ENCODE results near the gene B3GNT9.
"Not testable (repeated sequence)": the region's sequence is repeated elsewhere in the genome, so short reads cannot be mapped to it uniquely, and the experiment has no call there.

The B3GNT9 gene

DNA sequence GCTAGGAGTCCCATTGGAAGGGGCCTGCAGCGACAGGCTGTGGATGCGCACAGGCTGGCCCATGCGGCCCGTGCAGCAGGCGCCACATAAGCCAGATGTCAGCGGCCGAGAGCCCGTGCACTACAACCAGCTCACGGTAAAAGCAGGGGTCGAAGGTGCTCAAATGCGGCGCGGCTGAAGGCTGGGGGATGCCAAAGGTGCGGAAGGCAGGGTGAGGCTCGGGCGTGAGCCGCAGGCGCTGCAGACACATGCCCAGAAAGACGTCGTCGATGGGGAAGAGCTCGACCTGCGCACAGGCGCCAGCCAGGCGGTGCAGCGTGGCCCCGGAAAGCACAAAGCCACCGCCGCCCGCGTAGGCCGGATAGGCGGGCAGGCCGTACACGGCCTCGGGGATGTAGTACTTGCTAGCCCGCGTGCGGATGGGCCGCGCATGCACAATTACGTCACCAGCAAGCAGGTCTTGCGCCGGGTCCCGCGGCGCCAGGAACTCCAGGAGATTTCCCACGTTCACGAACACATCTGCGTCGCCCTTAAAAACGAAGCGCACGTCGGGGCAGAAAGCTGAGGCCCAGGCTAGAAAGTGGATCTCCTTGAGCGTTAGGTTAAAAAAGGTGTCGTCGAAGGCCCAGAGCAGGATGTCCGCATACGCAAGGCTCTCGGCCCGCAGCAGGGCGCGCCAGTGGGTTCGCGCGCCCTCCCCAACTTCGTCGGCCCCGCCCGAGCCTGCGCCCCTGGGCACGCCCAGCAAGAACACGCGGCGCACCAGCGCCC is 1.3 kb downstream of the B3GNT9 start:
- DNase-seq, result no peak

DNA sequence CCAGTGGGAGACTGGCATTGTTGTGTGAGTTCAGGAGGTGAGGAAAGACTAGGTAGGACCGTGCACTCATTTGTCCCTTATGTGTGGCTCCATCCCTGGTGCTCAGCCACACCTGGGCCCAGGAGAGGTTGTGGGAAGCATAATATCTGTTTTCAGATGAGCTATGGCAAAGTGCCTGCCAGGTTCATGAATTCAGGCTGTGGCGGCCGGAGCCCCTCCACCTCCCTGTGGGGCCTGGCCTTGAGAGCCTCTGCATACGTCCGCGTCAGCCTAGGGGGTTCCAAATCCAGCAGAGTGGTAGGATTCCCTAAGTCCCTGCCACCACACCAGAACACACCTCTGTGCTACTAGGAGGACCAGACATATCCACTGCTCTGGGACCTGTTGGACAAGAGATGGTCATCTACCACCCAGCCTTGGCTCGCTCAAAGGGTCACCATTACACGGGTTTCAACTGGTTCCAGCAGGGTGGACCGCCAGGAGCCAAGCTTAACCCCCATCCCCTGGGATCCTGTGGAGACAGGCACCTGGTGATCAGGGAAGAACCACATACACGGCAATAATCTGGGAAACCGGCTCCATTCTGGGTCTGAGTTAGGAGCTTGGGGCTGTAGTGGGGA is 2.0 kb downstream of the B3GNT9 start:
- no peak for DNase-seq

DNA sequence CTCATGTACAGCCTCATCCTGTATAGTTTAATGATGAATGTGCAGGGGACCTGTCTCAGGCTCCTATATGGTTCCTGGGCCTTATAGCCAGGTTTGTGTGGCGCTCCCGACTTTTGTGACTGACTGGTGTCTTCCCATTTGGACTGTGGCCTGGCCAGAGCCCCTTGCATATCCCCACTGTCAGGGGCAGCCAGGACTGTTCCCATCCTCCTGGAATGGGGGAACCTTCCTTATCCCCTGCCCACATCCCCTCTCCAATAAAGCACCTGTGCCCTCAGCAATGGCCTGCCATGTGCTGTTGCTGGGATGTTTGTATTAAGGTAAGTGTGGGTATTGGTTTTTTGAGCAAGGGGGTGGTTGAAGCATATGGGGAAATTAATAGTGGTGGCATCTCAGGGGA is 2.6 kb downstream of the B3GNT9 start:
- no peak for DNase-seq

DNA sequence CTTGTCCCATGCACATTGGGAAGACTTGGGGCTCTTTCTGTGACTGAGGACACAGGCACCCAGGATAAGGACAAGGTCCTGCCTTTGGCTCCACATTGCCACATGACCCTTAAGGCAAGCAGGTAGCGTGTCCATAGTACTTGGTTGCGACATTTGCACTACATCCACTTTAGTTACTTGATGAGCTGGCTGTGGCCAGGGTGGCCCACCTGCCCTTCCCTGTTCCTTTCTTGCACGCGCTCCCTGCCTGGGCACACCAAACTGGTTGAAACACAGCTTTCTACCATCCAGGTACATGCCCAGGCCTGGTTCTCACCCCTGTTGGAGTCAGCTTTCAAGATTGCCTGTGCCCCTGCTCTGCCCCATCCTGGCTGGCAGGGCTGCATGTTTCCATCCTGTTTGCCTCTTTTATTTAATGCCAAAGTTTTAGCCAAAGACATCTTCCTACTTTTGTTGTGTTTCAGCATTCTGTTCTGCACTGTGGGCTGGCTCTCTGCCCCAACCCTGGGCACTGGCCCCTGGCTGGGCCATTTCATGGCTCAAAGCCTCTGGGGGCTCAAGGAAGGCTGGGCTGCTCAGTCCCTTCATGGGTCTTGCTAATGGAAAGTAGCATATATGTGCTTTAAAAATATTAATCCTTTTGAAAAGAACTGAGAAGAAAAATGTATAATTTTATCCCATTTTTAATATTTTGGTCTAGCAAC is 3.2 kb downstream of the B3GNT9 start:
- DNase-seq, result no peak

DNA sequence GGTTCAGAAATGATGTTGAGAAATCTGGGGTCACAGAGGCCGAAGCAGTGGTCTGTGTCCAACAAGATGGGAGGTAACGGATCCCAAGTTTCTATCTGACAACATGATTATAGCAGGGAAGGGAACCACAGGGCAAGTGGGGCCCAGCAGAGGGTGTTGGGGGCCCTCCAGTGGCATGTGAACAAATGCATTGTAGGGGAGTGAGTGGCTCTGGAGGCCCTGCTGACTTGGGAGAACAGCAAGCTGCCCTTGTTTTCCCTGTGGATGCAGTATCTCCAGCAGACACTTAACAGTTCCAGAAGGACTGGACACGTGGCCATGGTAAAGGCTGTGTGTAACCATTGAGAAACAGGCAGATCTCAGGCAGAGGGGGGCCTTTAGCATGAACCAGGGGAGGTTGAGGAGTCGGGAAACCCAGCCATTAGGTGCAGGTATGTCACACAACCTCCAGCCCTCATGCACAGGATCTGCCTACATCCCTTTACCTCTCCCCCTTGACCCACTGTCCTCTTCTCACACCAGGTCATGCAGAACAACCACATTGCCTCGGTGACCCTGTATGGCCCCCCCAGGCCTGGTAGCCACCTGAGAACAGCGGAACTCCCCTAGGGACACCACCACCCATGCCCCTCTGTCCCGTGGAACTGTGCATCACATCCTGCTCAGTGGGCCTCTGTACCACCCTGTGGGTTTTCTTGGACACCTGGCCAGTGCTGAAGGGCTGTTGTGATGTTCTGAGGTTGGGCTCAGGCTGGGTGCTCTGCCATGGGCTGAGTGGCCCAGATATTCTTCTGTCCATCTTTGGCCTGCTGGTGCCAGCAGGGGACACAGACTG is 4.1 kb downstream of the B3GNT9 start:
- no peak for DNase-seq

DNA sequence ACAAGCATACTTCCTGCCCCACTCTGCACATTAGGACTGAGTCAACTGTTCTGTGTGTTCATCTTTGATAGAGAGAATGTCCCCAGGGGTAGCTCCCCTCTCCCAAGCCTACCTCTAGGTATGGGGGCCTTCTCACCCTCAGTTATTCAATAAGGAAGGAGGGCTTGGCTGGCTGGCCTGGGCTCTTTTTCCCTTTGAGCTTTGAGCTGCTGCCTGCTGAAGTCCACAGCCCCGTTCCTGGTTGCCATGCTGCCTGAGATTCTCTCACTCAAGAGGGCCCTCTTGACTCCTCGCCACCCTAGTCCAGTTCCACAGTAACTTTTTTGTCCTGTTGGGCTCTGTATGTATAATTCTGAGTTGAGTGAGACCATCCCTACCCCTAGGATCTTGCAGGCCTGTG is 5.1 kb downstream of the B3GNT9 start:
- DNase-seq, result no peak

DNA sequence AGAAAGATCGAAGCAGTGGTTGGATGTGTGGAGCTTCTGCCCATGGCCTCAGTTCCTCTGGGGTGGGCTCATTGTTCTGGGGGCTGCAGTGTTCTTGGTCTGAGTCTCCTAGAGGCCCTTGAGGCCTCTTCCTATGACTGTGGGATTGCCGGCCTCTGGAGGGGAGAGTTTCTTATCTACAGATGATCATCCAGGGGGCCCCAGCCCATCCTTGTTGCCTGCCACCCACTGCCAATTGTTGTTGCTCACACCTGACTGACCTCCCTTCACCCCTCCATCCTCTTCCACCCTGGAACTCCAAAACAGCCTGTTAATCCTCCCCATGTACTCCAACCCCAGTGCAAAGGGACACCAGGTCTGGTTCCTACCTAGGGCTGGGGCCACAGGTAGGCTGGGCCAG is 5.9 kb downstream of the B3GNT9 start:
- no peak for DNase-seq

DNA sequence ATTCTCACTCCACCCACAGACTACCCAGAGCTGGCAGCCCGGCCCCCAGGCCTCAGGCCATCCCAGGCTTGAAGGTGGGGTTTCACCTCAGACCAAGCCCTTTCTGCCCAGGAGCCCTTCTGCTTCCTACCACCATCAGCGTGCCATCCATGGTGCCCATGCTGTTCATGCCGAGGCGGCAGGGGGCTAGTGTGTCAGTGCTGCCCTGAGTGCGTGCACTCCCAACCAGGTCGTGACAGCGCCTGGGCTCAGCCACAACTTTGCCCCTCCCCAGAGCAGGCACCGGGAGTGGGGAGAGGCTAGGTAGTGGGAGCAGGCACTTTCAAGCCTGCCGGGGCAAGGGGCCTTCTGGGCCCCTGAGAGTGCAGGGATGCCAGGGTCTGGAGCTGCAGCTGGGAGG is 8.5 kb downstream of the B3GNT9 start:
- no peak for DNase-seq

DNA sequence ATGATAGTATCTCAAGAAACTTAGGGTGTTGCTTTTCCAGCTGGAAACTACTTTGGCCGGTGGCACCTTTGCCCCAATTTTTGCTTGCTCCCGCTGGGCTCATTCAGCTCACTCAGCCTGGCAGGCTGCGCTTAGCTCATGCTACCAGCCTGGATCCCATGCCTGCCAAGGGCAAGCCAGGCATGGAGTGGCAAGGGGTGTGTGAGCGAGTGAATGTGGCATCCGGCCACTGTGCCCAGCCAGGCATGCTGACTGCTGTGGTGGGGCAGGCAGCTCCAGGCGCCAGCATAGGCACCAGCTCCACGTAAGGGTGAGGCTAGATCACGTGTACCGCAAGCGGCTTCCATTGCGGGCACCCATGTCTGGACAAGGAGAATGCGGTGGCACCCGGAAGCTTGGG is 9.4 kb downstream of the B3GNT9 start:
- no peak for DNase-seq

DNA sequence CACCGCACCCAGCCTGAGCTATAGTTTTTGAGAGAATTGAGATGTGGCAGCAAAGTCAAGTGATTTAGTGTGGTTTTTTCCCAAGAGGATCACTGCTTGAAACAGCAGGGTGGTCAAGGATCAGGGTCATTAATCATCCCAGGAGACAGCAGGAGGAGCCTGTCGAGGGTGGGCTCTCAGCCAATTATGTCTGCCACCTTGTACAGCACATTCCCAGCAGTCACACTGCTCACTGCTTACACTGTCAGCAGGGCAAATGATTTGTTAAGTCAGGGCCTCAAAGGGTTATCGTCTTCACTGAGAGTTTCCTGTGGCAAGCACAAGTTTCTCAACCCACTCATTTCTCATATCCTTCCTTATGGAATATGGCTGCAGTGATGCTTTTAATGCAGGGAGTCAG is 13.2 kb downstream of the B3GNT9 start:
- DNase-seq, result peak in 1 of 3 experiments; percentile 20

DNA sequence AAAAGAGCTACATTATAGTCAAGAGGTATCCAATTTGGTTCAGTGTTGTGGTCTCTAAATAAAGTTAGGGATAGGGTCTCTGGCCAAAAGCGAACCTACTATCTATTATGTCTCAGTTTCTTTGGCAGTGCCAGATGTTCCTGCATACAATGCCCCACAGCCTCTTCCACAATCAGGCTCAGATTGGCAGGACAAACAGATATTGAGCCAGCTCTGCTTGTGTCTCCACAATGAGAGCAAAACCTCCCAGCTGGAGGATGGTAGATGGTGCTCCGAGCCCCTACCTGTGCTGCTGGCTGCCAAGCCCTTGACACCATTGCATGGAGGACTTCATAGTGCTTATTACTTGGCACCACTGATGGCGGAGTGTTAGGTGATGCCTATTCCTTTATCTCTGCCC is 21.4 kb downstream of the B3GNT9 start:
- DNase-seq, result no peak

DNA sequence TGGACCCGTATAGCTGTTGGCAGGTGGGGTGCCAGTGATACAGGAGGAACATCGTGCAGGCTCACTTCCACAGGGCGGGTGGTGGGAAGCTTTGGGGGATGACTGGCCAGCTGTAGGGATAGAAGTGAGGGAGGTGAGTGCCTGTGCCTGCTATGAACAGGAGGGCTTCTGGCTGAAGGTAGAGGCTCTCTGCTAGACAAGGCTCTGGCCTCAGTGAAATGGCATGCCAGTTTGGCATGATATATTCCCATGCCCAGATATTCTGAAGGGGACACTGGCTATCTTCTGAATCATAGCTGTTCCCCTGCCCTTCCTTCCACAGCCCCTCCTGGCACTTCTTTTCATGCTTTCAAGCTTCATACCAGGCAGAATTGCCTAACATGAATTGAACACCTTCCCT is 21.9 kb downstream of the B3GNT9 start:
- DNase-seq, result no peak

DNA sequence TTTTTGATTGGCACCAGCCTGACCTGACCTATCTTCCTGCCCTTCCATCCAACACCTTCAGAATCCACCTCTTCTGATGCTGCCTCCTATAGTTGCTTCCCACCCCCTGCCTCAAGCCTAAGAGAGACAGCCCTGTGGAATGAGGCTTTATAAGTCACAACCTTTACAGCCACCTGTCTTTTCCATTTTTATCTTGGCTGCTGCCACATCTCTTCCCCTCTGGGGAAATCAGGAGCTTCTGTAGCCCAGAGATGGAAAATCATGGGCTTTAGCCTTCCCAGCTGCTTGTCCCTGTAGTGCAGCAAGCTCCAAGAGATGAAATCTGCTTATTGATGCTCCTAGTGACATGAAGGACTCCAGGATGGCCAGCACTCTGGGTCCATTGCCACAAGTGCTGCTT is 22.4 kb downstream of the B3GNT9 start:
- DNase-seq, result no peak

DNA sequence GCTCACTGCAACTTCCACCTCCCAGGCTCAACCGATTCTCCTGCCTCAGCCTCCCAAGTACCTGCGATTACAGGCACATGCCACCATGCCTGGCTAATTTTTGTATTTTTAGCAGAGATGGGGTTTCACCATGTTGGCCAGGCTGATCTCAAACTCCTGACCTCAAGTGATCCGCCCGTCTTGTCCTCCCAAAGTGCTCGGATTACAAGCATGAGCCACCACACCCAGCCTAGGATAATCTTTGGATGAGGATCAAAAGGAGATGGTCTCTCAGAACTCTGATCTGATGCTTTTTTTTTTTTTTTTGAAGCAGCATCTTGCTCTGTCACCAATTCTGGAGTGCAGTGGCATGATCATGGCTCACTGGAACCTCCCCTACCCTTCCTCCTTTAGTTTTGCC is 28.0 kb downstream of the B3GNT9 start:
- not testable (repeated sequence) for DNase-seq

DNA sequence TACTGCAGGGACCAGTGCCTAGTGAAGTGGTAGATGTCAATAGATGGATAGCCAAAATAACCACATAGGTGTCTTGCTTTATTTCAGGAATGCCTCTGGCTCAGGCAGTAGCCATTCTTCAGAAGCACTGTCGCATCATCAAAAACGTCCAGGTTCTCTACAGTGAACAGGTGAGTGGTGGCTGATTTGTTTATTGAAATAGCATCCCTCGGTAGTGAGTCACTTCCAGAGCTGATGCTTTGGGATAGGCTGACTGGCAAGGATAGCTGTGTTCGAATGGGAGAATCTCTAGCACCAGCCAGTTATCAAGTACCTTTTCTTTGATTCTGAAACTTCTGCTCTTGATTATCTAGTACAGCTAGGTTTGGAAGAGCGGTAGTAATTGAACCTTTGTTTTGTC is 30.8 kb downstream of the B3GNT9 start:
- DNase-seq, result no peak

DNA sequence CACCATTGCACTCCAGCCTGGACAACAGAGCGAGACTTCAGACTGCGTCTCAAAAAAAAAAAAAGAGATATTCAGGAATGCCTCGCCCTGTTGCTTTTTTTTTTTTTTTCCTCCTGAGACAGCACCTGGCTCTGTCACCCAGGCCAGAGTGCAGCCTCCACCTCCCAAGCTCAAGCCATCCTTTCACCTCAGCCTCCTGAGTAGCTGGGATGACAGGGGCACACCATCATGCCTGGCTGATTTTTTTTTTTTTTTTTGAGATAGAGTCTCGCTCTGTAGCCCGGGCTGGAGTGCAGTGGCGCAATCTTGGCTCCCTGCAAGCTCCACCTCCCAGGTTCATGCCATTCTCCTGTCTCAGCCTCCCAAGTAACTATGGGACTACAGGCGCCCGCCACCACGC is 33.1 kb downstream of the B3GNT9 start:
- no peak for DNase-seq

DNA sequence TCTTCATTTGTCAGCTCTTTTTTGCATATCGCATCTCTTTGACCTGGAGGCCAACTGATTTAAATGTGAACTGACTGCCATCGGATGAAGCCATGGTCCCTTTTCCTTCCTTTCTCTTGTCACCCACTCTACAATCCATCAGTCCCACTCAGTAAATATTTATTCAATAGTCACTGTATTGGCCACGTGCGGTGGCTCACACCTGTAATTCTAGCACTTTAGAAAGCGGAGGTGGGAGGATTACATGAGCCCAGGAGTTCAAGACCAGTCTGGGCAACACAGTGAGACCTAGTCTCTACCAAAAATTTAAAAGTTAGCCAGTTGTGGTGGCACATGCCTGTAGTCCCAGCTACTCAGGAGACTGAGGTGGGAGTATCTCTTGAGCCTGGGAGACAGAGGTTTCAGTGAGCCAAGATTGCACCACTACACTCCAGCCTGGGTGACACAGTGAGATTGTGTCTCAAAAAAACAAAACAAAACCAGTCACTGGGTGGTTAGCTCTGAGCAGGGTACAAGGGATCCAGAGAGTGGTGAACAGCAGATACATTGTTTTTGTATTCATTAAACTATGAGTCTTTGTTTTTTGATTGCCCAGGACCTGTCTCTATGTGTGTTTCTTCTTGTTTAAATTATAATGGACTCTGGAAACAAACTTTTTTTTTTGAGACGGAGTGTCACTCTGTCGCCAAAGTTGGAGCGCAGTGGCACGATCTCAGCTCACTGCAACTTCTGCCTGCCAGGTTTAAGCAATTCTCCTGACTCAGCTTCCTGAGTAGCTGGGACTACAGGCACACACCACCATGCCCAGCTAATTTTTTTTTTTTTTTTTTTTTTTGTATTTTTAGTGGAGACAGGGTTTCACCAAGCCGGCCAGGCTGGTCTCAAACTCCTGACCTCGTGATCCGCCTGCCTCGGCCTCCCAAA is 34.1 kb downstream of the B3GNT9 start:
- no peak for DNase-seq

DNA sequence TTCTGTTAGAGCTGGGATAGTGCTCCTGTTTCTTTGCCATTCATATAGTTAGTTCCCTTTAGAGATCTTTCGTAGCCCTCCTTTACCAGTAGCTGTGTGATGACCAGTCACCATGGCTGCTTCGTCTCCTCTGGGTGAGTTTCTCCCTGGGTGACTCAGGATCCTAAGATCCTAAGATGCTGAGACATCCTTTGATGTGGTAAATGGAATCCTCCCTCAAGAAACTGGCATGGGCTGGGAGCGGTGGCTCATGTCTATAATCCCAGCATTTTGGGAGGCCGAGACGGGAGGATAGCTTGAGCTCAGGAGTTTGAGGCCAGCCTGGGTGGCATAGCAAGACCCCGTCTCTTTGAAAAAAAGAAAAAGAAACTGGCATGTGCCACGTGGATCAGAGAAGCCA is 35.2 kb downstream of the B3GNT9 start:
- DNase-seq, result no peak

DNA sequence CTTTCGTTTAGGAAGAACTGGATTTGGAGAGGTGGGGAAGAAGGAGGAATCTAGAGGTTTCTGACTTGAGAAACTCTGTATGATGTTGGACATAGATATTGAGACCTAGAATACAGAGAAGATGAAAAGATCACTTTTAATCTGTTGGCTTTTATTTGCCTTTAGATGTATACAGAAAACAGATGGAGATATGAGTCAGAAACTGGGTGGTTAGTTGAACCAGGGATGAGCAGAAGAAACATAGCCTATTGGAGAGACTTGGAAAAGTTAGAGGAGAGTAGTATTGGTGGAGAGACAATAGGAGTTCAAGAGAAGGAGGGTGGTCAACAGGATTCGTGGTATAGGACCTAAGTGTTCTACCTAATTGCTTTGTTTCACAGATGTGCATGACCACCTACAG is 36.0 kb downstream of the B3GNT9 start:
- DNase-seq, result no peak

DNA sequence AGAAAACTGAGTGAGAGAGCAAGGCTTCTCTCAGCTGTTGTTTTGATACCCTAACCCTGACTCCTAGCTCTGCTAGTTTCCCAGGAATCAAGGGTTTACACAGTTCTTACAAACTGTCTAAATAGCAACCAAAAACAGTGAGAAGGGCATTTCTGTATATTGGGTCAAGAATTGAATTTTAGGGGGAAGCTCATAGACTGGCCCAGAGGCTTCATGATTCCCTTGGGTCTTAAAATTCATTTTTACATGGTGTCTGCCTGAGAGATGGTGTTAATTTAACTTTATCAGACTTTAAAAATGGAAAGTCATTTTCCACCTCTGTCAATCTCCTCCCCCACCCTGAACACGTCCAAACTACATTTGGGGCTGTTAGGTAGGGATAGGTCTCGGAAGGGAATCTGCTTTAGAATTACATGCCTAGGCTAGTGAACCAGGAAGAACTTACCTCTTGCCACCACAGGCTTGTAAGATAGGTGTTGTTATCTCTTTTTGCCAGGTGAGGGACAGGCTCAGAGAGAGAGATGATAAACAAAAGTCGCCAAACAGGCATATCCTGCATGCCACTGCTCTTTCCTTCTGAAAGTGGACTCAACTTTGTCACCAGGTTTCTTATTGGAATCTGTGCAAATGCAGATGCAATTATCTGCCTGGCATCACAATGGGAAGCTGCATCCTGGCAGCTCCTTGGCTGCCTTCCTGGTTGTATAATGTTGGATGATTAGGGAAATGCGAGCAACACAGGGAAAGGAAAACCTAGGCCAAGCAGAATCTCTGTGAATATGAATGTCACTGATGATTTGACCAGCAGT is 38.0 kb downstream of the B3GNT9 start:
- no peak for DNase-seq

DNA sequence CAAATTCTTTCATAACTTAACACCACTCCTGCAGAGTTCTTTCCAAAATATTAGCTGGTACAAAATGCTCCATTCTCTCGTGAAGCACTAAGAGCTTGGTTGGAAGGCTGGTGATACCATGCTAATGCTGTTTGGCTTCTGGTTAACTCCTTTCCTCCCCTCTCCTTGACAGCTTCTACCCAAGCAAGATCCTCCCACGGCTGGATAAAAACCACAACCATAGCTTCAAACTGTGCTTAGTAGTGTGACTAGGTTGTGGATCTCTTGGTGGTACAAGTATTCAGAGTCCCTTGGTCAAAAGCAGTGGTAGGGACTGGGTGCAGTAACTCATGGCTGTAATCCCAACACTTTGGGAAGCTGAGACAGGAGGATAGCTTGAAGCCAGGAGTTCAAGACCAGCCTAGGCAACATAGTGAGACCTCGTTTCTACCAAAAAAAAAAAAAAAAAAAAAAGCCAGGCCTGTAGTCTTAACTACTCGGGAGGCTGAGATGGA is 38.8 kb downstream of the B3GNT9 start:
- DNase-seq, result no peak
